ENCODE data around the gene CDH26. TPM values are rescaled to one million over a fixed set of nuclear protein-coding genes. Genes with fewer than 3 reads are reported as not detected.

Gene CDH26
- total RNA-seq, 2 experiments from 2014 or later: 0.19 to 0.36 TPM

DNA sequence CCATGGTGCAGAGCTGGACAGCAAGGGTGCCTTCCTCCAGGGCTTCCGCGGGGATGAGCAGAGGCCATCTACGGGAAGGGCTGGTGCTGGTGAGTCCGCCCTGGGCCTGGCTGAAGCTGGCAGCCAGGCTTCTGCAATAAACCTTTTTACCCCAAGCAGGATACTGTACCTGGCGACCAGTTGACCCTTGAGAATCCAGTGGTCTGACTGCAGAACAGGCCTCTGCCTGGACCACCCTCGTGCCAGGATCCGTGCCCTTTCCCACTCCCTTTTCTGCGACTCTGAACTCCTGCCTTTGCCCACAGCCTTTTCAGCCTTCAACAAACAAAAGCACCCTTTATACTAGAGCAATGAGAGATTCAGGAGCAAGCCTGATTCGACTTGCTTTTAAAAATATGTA is 18.9 kb downstream of the CDH26 start:
- POLR2A ChIA-PET: no interaction called here

DNA sequence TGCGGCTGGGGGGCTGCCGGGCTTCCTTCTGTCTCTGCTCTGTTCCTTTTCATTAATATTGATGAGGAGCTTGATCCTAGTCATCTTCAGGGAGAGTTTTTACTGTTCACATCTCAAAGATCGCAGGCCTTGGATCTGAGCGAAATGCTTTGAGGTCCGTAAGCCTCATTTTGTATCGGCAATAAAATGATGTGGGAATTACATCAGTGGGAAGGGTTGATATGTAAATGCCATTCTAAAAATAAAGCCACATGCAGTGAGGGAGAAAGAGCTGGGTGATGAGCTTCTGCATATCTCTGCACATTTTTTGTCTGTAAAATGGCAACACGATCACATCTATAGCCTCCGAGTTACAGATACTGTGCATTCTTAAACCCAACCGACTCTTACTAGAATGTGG is 24.9 kb downstream of the CDH26 start:
- Histone ChIP-seq H3K9me3 (ENCODE audit: low read length) (no peaks in the 10 kb centered on the region), H3K4me3 (ENCODE audit: low read depth, low read length, poor library complexity, severe bottlenecking) (no peak overlapping the region), H3K4me2 (ENCODE audit: low read length) (no peak overlapping the region), H4K20me1 (ENCODE audit: insufficient read depth, low read length) (no peaks in the 10 kb centered on the region), H3K9me2 (ENCODE audit: insufficient read depth, low read length) (no peaks in the 10 kb centered on the region), H3K27ac (ENCODE audit: low read depth, low read length, poor library complexity, severe bottlenecking) (no peak overlapping the region), H3K36me3 (ENCODE audit: insufficient read depth, low read length) (no peaks in the 10 kb centered on the region), H2AFZ (ENCODE audit: low read length) (no peak overlapping the region), H3K4me1 (ENCODE audit: insufficient read depth, low read length, poor library complexity, severe bottlenecking) (no peaks in the 10 kb centered on the region), H3K79me2 (ENCODE audit: insufficient read depth, low read depth, low read length) (no peaks in the 10 kb centered on the region)
- no peak for TF ChIP-seq EZH2phosphoT487 (IDR thresholded peaks at IDR 0.05; ENCODE audit: borderline replicate concordance, low read depth, low read length)
- TF ChIP-seq, protein P1, sequence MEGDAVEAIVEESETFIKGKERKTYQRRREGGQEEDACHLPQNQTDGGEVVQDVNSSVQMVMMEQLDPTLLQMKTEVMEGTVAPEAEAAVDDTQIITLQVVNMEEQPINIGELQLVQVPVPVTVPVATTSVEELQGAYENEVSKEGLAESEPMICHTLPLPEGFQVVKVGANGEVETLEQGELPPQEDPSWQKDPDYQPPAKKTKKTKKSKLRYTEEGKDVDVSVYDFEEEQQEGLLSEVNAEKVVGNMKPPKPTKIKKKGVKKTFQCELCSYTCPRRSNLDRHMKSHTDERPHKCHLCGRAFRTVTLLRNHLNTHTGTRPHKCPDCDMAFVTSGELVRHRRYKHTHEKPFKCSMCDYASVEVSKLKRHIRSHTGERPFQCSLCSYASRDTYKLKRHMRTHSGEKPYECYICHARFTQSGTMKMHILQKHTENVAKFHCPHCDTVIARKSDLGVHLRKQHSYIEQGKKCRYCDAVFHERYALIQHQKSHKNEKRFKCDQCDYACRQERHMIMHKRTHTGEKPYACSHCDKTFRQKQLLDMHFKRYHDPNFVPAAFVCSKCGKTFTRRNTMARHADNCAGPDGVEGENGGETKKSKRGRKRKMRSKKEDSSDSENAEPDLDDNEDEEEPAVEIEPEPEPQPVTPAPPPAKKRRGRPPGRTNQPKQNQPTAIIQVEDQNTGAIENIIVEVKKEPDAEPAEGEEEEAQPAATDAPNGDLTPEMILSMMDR (conservative IDR thresholded peaks at IDR 0.05; ENCODE audit: low read length): no peak
- no TSS peak for BruUV-seq (replicated peaks)
- ChIA-PET POLR2A (no interaction called here), CTCF (ENCODE audit: unreplicated experiment) (no interaction called here)
- no peak for DNase-seq (ENCODE audit: low spot score)
- intact Hi-C loops (cut with micrococcal nuclease; ENCODE audit: unreplicated experiment): no loop called here

More for the DNA sequence above, 18.9 kb downstream of the CDH26 start:
- CTCF ChIA-PET (ENCODE audit: unreplicated experiment): no interaction called here
- Histone ChIP-seq H3K79me2 (ENCODE audit: insufficient read depth, low read depth, low read length) (no peaks in the 10 kb centered on the region), H3K4me2 (ENCODE audit: low read length) (no peak overlapping the region), H2AFZ (ENCODE audit: low read length) (no peak overlapping the region), H3K4me1 (ENCODE audit: insufficient read depth, low read length, poor library complexity, severe bottlenecking) (no peaks in the 10 kb centered on the region), H3K36me3 (ENCODE audit: insufficient read depth, low read length) (no peaks in the 10 kb centered on the region), H3K9me3 (ENCODE audit: low read length) (no peaks in the 10 kb centered on the region), H4K20me1 (ENCODE audit: insufficient read depth, low read length) (no peaks in the 10 kb centered on the region), H3K4me3 (ENCODE audit: low read depth, low read length, poor library complexity, severe bottlenecking) (no peak overlapping the region), H3K27ac (ENCODE audit: low read depth, low read length, poor library complexity, severe bottlenecking) (no peak overlapping the region), H3K9me2 (ENCODE audit: insufficient read depth, low read length) (no peaks in the 10 kb centered on the region)
- no TSS peak for BruUV-seq (replicated peaks)
- DNase-seq (ENCODE audit: low spot score): no peak
- no peak for TF ChIP-seq EZH2phosphoT487 (IDR thresholded peaks at IDR 0.05; ENCODE audit: borderline replicate concordance, low read depth, low read length)
- TF ChIP-seq, protein P1 (conservative IDR thresholded peaks at IDR 0.05; ENCODE audit: low read length): no peak
- intact Hi-C loops (cut with micrococcal nuclease; ENCODE audit: unreplicated experiment): no loop called here

DNA sequence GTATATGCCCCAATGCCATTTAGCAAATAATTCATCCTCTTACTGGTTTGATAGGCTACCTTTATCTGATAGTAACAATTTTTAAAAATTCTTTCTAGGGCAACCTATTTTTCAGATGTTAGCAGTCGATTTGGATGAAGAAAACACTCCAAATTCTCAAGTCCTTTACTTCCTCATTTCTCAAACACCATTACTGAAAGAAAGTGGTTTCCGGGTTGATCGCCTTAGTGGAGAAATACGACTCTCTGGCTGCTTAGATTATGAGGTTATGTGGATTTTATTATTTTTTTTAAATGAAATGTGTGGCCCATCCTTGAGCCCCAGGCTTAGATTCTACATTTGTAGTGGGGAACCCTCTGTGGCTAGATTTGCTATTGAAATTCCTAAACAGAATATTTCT is 26.3 kb downstream of the CDH26 start:
- Histone ChIP-seq H3K4me1 (ENCODE audit: insufficient read depth, low read length, poor library complexity, severe bottlenecking) (no peaks in the 10 kb centered on the region), H3K4me2 (ENCODE audit: low read length) (no peak overlapping the region), H3K9me3 (ENCODE audit: low read length) (no peaks in the 10 kb centered on the region), H2AFZ (ENCODE audit: low read length) (peak overlapping the region; percentile 57), H3K79me2 (ENCODE audit: insufficient read depth, low read depth, low read length) (no peaks in the 10 kb centered on the region), H3K36me3 (ENCODE audit: insufficient read depth, low read length) (no peaks in the 10 kb centered on the region), H4K20me1 (ENCODE audit: insufficient read depth, low read length) (no peaks in the 10 kb centered on the region), H3K9me2 (ENCODE audit: insufficient read depth, low read length) (no peaks in the 10 kb centered on the region), H3K27ac (ENCODE audit: low read depth, low read length, poor library complexity, severe bottlenecking) (no peak overlapping the region), H3K4me3 (ENCODE audit: low read depth, low read length, poor library complexity, severe bottlenecking) (no peak overlapping the region)
- BruUV-seq (replicated peaks): no TSS peak
- peak; percentile 6 for DNase-seq (ENCODE audit: low spot score)
- intact Hi-C loops (cut with micrococcal nuclease; ENCODE audit: unreplicated experiment): no loop called here
- POLR2A ChIA-PET: no interaction called here
- CTCF ChIA-PET (ENCODE audit: unreplicated experiment): no interaction called here
- TF ChIP-seq, protein P1 (conservative IDR thresholded peaks at IDR 0.05; ENCODE audit: low read length): no peak
- no peak for TF ChIP-seq EZH2phosphoT487 (IDR thresholded peaks at IDR 0.05; ENCODE audit: borderline replicate concordance, low read depth, low read length)

Data from OCI-LY7 (cell line).